Neural cell (in vitro differentiated cells): ENCODE results near the gene SAMD4A. TPM values are rescaled to one million over a fixed set of nuclear protein-coding genes. Genes with fewer than 3 reads are reported as not detected.

Experiments
- H2AFZ ChIP-seq: fragments of 200-600, 300-800 bp; sonication (generic), shearing (Covaris generic); 2 replicates; pipeline ENCODE4 v1.6.0; 2014; ENCODE audit warnings: low read depth, mild to moderate bottlenecking, antibody characterized with exemption, low read length, moderate library complexity
- H3F3A ChIP-seq: fragments of 200-600 bp; shearing (Covaris generic); 2 replicates; pipeline ENCODE4 v1.6.1; 2016; ENCODE audit warnings: mild to moderate bottlenecking, moderate library complexity, mixed read lengths, antibody characterized with exemption, low read length; ENCODE audit not compliant: insufficient read depth, poor library complexity, severe bottlenecking
- H3K27ac ChIP-seq: fragments of 200-600, 300-800 bp; sonication (generic), shearing (Covaris generic); 2 replicates; pipeline ENCODE4 v1.5.1; 2014; ENCODE audit warnings: mild to moderate bottlenecking, low read length, moderate library complexity
- H3K27me3 ChIP-seq: fragments of 300-800, 200-600 bp; sonication (generic), shearing (Covaris generic); 2 replicates; pipeline ENCODE4 v1.6.0; 2014; ENCODE audit warnings: mild to moderate bottlenecking, low read depth, low read length, moderate library complexity; ENCODE audit not compliant: insufficient read depth
- H3K36me3 ChIP-seq: fragments of 300-800, 200-600 bp; sonication (generic), shearing (Covaris generic); 2 replicates; pipeline ENCODE4 v1.5.1; 2014; ENCODE audit warnings: mild to moderate bottlenecking, antibody characterized with exemption, low read length, moderate library complexity; ENCODE audit not compliant: insufficient read depth
- H3K4me2 ChIP-seq: fragments of 300-800, 200-600 bp; sonication (generic), shearing (Covaris generic); 2 replicates; pipeline ENCODE4 v1.6.0; 2014; ENCODE audit warnings: mild to moderate bottlenecking, low read length
- H3K4me3 ChIP-seq: fragments of 300-800, 200-600 bp; sonication (generic), shearing (Covaris generic); 2 replicates; pipeline ENCODE4 v1.5.1; 2014; ENCODE audit warnings: mild to moderate bottlenecking, low read length, moderate library complexity
- H3K79me2 ChIP-seq: fragments of 200-600 bp; shearing (Covaris generic); replicated peaks from 2 replicates; pipeline ENCODE4 v1.6.0; 2014; ENCODE audit warnings: mild to moderate bottlenecking, low read length, moderate library complexity; ENCODE audit not compliant: insufficient read depth
- H3K9ac ChIP-seq: fragments of 300-800, 200-600 bp; sonication (generic), shearing (Covaris generic); 2 replicates; pipeline ENCODE4 v1.6.1; 2016; ENCODE audit warnings: mild to moderate bottlenecking, low read length, mixed read lengths
- H3K9me2 ChIP-seq: fragments of 200-600 bp; shearing (Covaris generic); 2 replicates; pipeline ENCODE4 v1.6.1; 2016; ENCODE audit warnings: mild to moderate bottlenecking, low read length, mixed read lengths; ENCODE audit not compliant: insufficient read depth
- H3K9me3 ChIP-seq: fragments of 200-600, 300-800 bp; sonication (generic), shearing (Covaris generic); 2 replicates; pipeline ENCODE4 v1.6.1; 2016; ENCODE audit warnings: mild to moderate bottlenecking, mixed run types, low read length, moderate library complexity, mixed read lengths
- H4K20me1 ChIP-seq: fragments of 200-600 bp; shearing (Covaris generic); 2 replicates; pipeline ENCODE4 v1.6.1; 2016; ENCODE audit warnings: mild to moderate bottlenecking, mixed run types; ENCODE audit not compliant: insufficient read depth
- CTCF ChIP-seq: fragments of 450-650 bp; IDR thresholded peaks from 2 replicates; pipeline ENCODE4 v1.5.1; 2014; ENCODE audit warnings: antibody characterized with exemption, mild to moderate bottlenecking, moderate library complexity; ENCODE audit not compliant: poor library complexity, severe bottlenecking
- EP300 ChIP-seq: fragments of 450-650 bp; conservative IDR thresholded peaks from 2 replicates; pipeline ENCODE4 v1.6.1; 2014; ENCODE audit warnings: antibody characterized with exemption, mild to moderate bottlenecking, moderate library complexity; ENCODE audit not compliant: poor library complexity, severe bottlenecking
- EZH2 ChIP-seq: fragments of 200-600, 300-800 bp; shearing (Covaris generic), sonication (generic); IDR thresholded peaks from 2 replicates; pipeline ENCODE4 v1.6.1; 2014; ENCODE audit warnings: antibody characterized with exemption, low read length, borderline replicate concordance, mild to moderate bottlenecking; ENCODE audit not compliant: insufficient read depth, poor library complexity, severe bottlenecking
- MXI1 ChIP-seq: fragments of 450-650 bp; conservative IDR thresholded peaks from 2 replicates; pipeline ENCODE4 v1.6.1; 2014; ENCODE audit warnings: antibody characterized with exemption, mild to moderate bottlenecking; ENCODE audit not compliant: poor library complexity, severe bottlenecking
- POLR2AphosphoS5 ChIP-seq: IDR thresholded peaks from 2 replicates; pipeline ENCODE4 v1.6.1; 2012
- RAD21 ChIP-seq: fragments of 450-650 bp; conservative IDR thresholded peaks from 2 replicates; pipeline ENCODE4 v1.6.1; 2014; ENCODE audit warnings: antibody characterized with exemption, mild to moderate bottlenecking, moderate library complexity
- REST ChIP-seq: IDR thresholded peaks from 2 replicates; pipeline ENCODE4 v1.6.1; 2012; ENCODE audit warnings: borderline replicate concordance
- SMC3 ChIP-seq: fragments of 450-650 bp; conservative IDR thresholded peaks from 2 replicates; pipeline ENCODE4 v1.6.1; 2014; ENCODE audit warnings: antibody characterized with exemption, mild to moderate bottlenecking, moderate library complexity; ENCODE audit not compliant: poor library complexity
- TAF1 ChIP-seq: IDR thresholded peaks from 2 replicates; pipeline ENCODE4 v1.6.1; 2012; ENCODE audit warnings: low read depth
- polyA plus RNA-seq: library from polyadenylated mRNA; depleted of rRNA; stranded (reverse); fragments of >200 nt; gene quantifications from 2 replicates; pipeline ENCODE4 v1.2.3, GENCODE V29; 2014

Gene SAMD4A
- polyA plus RNA-seq, 1 donor from 2014 or later = 1.0 TPM

- H3K79me2 ChIP-seq = no peaks in the 10 kb centered on the region
- H3K4me2 ChIP-seq = no peak overlapping the region
These were observed 204.6 kb downstream of the SAMD4A start for GRCh38 chr14:54771411-54772027.

GRCh38 chr14:54772451-54772881 is 205.5 kb downstream of the SAMD4A start:
- Histone ChIP-seq H3K4me3 (no peak overlapping the region), H4K20me1 (no peaks in the 10 kb centered on the region), H3K79me2 (no peaks in the 10 kb centered on the region), H3K9me3 (no peaks in the 10 kb centered on the region), H3F3A (no peaks in the 10 kb centered on the region), H3K36me3 (no peaks in the 10 kb centered on the region), H3K4me2 (no peak overlapping the region), H3K27ac (no peak overlapping the region), H3K9ac (no peak overlapping the region), H2AFZ (no peak overlapping the region), H3K9me2 (no peaks in the 10 kb centered on the region), H3K27me3 (no peaks in the 10 kb centered on the region)
- TF ChIP-seq TAF1 (no peak), EZH2 (no peak), RAD21 (no peak), POLR2AphosphoS5 (no peak), MXI1 (no peak), EP300 (no peak), REST (no peak), SMC3 (no peak), CTCF (no peak)

More at GRCh38 chr14:54771411-54772027, 204.6 kb downstream of the SAMD4A start:
- Histone ChIP-seq H3F3A (no peaks in the 10 kb centered on the region), H3K4me3 (no peak overlapping the region), H4K20me1 (no peaks in the 10 kb centered on the region), H3K36me3 (no peaks in the 10 kb centered on the region), H2AFZ (no peak overlapping the region), H3K9me3 (no peaks in the 10 kb centered on the region), H3K27ac (no peak overlapping the region), H3K9ac (no peak overlapping the region), H3K27me3 (no peaks in the 10 kb centered on the region), H3K9me2 (no peaks in the 10 kb centered on the region)
- TF ChIP-seq TAF1 (no peak), REST (no peak), SMC3 (no peak), EZH2 (no peak), MXI1 (no peak), RAD21 (no peak), EP300 (no peak)
